ENCODE results near the gene GPX6.
"Not testable (repeated sequence)": the region's sequence is repeated elsewhere in the genome, so short reads cannot be mapped to it uniquely, and the experiment has no call there.

The GPX6 gene

GRCh38 chr6:28515676-28516075, at the start of gene GPX6:
GPX6 (minus strand) TSS chr6:28515793; CDS start chr6:28515743, 50 bp downstream.
- no peak for DNase-seq

DNA sequence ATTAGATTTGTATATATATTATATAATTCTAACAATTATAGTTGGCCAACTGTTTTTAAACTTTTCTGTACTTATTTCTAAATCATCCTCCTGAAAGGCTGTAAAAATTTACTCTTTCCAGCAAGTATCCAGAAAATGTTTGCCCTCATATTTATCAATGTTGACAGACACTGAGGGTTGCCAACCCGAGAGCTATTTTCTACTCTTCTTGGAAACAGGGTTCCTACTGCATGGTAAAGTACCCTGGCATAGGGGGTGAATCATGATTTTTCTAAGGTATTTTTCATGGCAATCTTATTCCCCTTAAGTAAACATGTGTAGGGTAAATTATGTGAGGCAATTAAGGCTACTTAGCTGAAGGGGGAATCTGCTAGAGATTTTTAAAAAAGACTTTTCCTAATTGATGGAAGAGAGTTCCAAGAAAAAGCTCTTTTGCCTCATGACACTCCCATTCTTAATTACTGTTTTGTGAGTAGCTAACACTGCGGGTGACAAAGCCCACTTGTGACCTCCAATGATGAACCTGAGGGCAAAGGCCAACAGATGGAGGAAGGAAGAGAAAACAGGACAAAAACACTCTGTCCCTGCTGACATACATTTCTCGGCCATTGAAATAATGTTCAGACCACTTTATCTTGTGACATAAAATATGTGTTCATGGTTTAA, 48.0 kb upstream of the GPX6 start:
- peak; percentile 13 for DNase-seq

- peak; percentile 68 for DNase-seq
Measured at GRCh38 chr6:28558629-28559028, 43.0 kb upstream of the GPX6 start.

DNA sequence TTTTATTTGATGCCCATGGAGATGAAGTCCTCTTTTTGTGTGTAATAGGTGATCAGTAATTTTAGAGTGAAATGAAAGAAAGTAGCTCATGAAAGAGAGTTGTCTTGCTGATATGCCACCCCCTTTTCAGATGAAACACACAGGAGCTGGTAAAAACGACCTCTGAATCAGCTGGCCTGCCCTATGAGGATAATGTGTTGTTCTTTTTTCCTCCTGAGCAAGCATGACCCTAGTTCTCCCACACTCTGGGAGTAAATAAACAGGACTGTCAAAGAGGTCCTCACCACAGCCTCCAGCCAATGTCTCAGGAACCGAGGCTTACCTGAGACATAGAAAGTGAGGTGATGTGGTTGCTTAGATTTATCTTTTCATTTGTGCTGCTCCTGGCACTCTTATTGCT, 39.5 kb upstream of the GPX6 start:
- DNase-seq: no peak

- DNase-seq: no peak
Measured at GRCh38 chr6:28553986-28554881, 38.6 kb upstream of the GPX6 start.

- no peak for DNase-seq
Measured at GRCh38 chr6:28553384-28553985, 37.9 kb upstream of the GPX6 start.

DNA sequence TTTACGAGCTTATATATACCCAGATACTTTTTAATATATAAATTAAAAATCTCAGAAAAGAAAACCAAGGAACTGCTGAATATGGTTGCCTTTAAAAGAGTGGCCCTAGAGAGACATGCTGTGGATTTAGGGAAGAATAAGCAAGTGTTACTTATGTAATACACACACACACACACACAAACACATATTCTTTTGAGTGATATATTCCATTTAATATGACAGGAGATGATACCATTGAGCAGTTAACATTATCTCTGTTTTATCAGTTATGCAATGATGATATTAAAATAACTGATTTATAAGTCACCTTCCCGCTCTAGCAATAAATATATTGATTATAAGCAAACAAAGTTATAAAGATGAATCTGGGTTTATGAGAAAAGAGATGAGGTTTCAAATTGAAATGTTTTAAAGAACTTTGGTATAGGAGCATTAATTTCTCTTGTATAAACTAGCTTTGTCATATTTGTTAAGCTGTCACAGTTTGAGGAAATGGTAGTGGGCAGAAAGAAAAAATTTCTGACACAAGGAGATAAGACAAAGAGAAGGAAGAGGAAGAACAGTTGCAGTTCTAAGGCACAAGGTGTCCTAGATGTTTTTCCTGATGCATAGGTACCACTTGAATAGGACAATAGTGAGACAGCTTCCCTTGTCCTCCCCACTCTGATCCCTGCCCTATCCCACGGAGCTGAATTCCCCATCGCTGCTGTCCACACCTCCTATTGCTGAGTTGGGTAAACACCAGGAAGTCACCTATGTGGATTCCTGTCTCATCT, 36.5 kb upstream of the GPX6 start:
- DNase-seq: no peak

GRCh38 chr6:28547003-28547402, 31.4 kb upstream of the GPX6 start:
- not testable (repeated sequence) for DNase-seq

DNA sequence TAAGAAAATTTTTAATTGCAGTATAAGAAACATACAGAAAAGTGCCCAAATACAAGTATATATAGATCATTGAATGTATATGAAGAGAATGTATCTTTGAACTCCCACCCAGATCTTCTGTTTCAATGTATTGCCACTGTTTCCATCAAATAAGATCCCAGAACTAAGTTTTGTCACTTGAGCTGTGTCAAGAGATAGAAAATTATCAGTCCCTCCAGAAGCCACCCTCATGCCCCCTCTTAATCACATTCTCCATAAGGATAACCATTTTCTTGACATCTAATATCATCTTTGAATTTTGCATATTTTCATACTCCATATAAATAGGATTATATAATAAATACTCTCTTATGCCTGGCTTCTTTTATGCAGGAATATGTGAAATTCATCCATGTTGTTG, 30.4 kb upstream of the GPX6 start:
- DNase-seq: no peak

- no peak for DNase-seq
Measured at GRCh38 chr6:28543651-28544610, 28.3 kb upstream of the GPX6 start.

- peak; percentile 82 for DNase-seq
Measured at GRCh38 chr6:28542440-28543296, 27.1 kb upstream of the GPX6 start.

- DNase-seq: no peak
Measured at GRCh38 chr6:28541996-28542395, 26.4 kb upstream of the GPX6 start.

- no peak for DNase-seq
Measured at GRCh38 chr6:28537509-28538140, 22.0 kb upstream of the GPX6 start.

- no peak for DNase-seq
Measured at GRCh38 chr6:28537065-28537464, 21.5 kb upstream of the GPX6 start.

GRCh38 chr6:28534875-28535274, 19.3 kb upstream of the GPX6 start:
- DNase-seq: no peak

DNA sequence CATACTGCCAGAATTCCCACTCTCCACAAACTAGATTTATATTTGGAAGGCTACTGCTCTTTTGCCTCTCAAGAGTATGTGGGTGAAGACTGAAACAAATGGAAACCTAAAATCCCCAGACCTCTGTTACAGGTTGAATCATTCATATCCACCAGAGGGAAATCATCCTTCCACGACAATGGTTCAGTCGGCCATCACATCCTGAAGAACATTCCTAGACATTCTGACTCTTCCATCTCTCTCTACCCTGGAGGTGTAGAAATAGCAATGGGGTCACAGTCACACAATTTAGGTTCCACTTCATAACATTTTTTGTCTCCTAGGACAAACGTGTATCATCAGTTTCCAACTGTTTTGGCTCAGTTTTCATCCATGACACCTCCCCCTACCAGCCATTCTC, 18.7 kb upstream of the GPX6 start:
- no peak for DNase-seq

DNA sequence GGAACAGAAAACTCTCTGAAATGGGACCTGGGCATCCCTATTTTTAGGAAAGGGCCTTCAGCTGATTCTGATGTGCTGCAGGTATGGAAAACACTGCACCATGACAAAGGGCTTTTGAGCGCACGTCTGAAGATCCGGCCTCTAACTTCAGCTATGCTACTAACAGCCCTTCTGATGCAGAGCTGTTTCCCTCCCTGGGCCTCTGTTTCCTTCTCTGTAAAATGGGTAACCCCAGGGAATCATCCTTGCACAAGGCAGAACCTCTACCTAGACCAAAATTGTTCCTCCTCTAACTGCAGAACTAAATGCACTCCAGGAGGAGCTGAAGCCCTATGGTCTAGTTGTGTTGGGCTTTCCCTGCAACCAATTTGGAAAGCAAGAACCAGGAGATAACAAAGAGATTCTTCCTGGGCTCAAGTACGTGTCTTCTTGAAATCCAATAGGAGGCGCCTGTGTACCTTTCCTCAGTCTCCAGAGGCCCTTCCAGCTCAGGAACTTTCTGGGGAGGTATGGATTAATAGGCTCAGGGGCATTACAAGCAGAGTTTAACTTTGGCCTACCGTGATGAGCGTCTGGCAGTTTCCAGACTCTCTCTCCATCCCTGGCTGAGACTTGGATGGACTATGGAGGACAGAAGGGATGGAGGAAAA, 16.0 kb upstream of the GPX6 start:
- no peak for DNase-seq

DNA sequence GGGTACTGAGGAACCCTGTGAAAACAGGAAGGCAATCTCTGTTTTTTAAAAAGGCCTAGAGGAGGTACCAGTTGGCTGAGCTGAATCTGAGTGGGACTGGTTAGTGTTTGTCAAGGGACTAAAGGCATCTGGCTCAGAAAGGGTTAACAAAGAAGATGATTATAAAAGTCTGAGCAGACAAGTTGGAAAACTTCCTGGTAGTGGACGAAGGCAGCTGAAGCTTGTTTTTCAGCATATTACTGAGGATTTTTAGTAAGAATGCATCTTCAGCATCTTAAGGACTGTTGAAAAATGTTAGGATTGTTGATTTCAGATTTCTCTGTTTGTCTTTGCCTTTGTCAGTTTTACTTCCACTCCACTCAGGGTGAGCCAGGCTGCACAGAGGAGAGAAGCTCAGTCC, 15.2 kb upstream of the GPX6 start:
- no peak for DNase-seq

GRCh38 chr6:28525496-28526039, 10.0 kb upstream of the GPX6 start, which contains the start of gene GPX5:
GPX5 (plus strand) TSS chr6:28525881; CDS start chr6:28526014, 133 bp downstream.
- no peak for DNase-seq

Measured in COR-L47 (cell line).